Esophagus muscularis mucosa (tissue), 4 donors: ENCODE data around the gene TRAPPC4. TPM values are rescaled to one million over a fixed set of nuclear protein-coding genes. Genes with fewer than 3 reads are reported as not detected.
"Not testable (repeated sequence)": the region's sequence is repeated elsewhere in the genome, so short reads cannot be mapped to it uniquely, and the experiment has no call there.

Source experiments
- DNase-seq: peaks from one replicate; pipeline ENCODE4 v3.0.0-alpha.2; 2017; ENCODE audit errors: extremely low spot score
- H3K27ac ChIP-seq, 4 donors: fragments of 200-600 bp; sonication (generic); replicated peaks in 1 of 4; 1 replicate in 3 of 4; 2 replicates in 1 of 4; pipeline ENCODE4 v1.5.1; 2016 to 2019; ENCODE audit warnings: mild to moderate bottlenecking in 1 of 4
- H3K27me3 ChIP-seq, 4 donors: fragments of 200-600 bp; sonication (generic); one replicate each; pipeline versions ENCODE4 v1.5.1 to v1.6.0; 2016 to 2019
- H3K36me3 ChIP-seq, 4 donors: fragments of 200-600 bp; sonication (generic); one replicate each; pipeline ENCODE4 v1.5.1; 2016 to 2019
- H3K4me1 ChIP-seq, 4 donors: fragments of 200-600 bp; sonication (generic); one replicate each; pipeline ENCODE4 v1.5.1; 2016 to 2019
- H3K4me3 ChIP-seq, 4 donors: fragments of 200-600 bp; sonication (generic); 1 replicate in 2 of 4; 2 replicates in 2 of 4; pipeline ENCODE4 v1.5.1; 2016 to 2019; ENCODE audit warnings: mild to moderate bottlenecking in 4 of 4, moderate library complexity in 1 of 4
- H3K9me3 ChIP-seq, 4 donors: fragments of 200-600 bp; sonication (generic); 1 replicate in 3 of 4; 2 replicates in 1 of 4; pipeline ENCODE4 v1.5.1; 2016 to 2019
- EP300 ChIP-seq: sonication (generic); formaldehyde crosslinking; IDR thresholded peaks from one replicate; pipeline ENCODE4 v1.6.1; 2017; ENCODE audit warnings: antibody characterized with exemption
- POLR2A ChIP-seq: fragments of 450-650 bp; IDR thresholded peaks from one replicate; pipeline ENCODE4 v1.6.1; 2017; ENCODE audit warnings: antibody characterized with exemption, moderate library complexity, mild to moderate bottlenecking, low read depth
- POLR2AphosphoS5 ChIP-seq, 2 donors: sonication (generic); formaldehyde crosslinking; IDR thresholded peaks; one replicate each; pipeline ENCODE4 v1.6.1; 2017; ENCODE audit warnings: antibody characterized with exemption in 2 of 2
- WGBS: methylation state at CpG from one replicate; pipeline ENCODE4 v1.1.5; 2018; 5-methylcytosine and 5-hydroxymethylcytosine counted together
- intact Hi-C: fragments of 100-400 bp; cut with DNase I; formaldehyde crosslinking; loops from one replicate; pipeline ENCODE4 v1.15.1; 2023
- total RNA-seq, 4 donors: library from RNA; depleted of rRNA; stranded (reverse); fragments of >200 nt; gene quantifications; one replicate each; pipeline versions ENCODE4 v1.1.0 to v1.2.1, GENCODE V29; 2016
- TF ChIP-seq, protein P1 (sequence below), 3 experiments: fragments of 200-600 bp in 2 of 3; fragments of 450-650 bp in 1 of 3; sonication (generic) in 2 of 3; IDR thresholded peaks; one replicate each; pipeline ENCODE4 v1.5.1; 2017 to 2019; ENCODE audit warnings: antibody characterized with exemption in 3 of 3, mild to moderate bottlenecking in 2 of 3, moderate library complexity in 1 of 3

The TRAPPC4 gene
- total RNA-seq, 4 donors from 2014 or later: 38.2 to 47.2 (median 42.4) TPM

GRCh38 chr11:119055901-119056300, 37.3 kb downstream of the TRAPPC4 start:
- Histone ChIP-seq H3K4me3 (peak overlapping the region; percentile 72 to 99 (median 98)), H3K9me3 (no peaks in the 10 kb centered on the region), H3K4me1 (peaks cover 13 to 30% (median 25%) of the 10 kb centered on the region in 4 donors), H3K36me3 (peaks cover 34 to 47% (median 45%) of the 10 kb centered on the region in 4 donors), H3K27me3 (no peaks in the 10 kb centered on the region), H3K27ac (peak overlapping the region in 3 of 4 donors; percentile 88 to 94 (median 92))
- TF ChIP-seq, protein P1, sequence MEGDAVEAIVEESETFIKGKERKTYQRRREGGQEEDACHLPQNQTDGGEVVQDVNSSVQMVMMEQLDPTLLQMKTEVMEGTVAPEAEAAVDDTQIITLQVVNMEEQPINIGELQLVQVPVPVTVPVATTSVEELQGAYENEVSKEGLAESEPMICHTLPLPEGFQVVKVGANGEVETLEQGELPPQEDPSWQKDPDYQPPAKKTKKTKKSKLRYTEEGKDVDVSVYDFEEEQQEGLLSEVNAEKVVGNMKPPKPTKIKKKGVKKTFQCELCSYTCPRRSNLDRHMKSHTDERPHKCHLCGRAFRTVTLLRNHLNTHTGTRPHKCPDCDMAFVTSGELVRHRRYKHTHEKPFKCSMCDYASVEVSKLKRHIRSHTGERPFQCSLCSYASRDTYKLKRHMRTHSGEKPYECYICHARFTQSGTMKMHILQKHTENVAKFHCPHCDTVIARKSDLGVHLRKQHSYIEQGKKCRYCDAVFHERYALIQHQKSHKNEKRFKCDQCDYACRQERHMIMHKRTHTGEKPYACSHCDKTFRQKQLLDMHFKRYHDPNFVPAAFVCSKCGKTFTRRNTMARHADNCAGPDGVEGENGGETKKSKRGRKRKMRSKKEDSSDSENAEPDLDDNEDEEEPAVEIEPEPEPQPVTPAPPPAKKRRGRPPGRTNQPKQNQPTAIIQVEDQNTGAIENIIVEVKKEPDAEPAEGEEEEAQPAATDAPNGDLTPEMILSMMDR (IDR thresholded peaks at IDR 0.05): no peak
- TF ChIP-seq POLR2A (no peak), EP300 (no peak), POLR2AphosphoS5 (IDR thresholded peaks at IDR 0.05) (no peak)
- intact Hi-C loops: no loop called here
- DNase-seq: no peak
- WGBS: 35% methylated on average over 6 of the region's 6 CpGs

GRCh38 chr11:119056421-119056999, 37.9 kb downstream of the TRAPPC4 start:
- no peaks in the 10 kb centered on the region for H3K27me3 ChIP-seq
- DNase-seq: no peak
- H3K4me1 ChIP-seq: peaks cover 13 to 30% (median 25%) of the 10 kb centered on the region in 4 donors
- H3K4me3 ChIP-seq: peak overlapping the region; percentile 72 to 99 (median 98)
- H3K9me3 ChIP-seq: no peaks in the 10 kb centered on the region
- H3K27ac ChIP-seq: peak overlapping the region; percentile 88 to 94 (median 93)
- TF ChIP-seq POLR2A (no peak), EP300 (no peak), POLR2AphosphoS5 (IDR thresholded peaks at IDR 0.05) (no peak)
- TF ChIP-seq, protein P1 (IDR thresholded peaks at IDR 0.05): no peak
- 0% methylated on average over 15 of the region's 48 CpGs for WGBS
- intact Hi-C loops: no loop called here
- peaks cover 28 to 41% (median 39%) of the 10 kb centered on the region in 4 donors for H3K36me3 ChIP-seq

- Histone ChIP-seq H3K4me3 (peak within 1 kb of the TSS; percentile 72 to 99 (median 98)), H3K4me1 (peaks cover 13 to 30% (median 25%) of the 10 kb centered on the region in 4 donors), H3K36me3 (peaks cover 21 to 34% (median 32%) of the 10 kb centered on the region in 4 donors), H3K9me3 (no peaks in the 10 kb centered on the region), H3K27ac (peak within 1 kb of the TSS; percentile 88 to 94 (median 93)), H3K27me3 (no peaks in the 10 kb centered on the region)
- TF ChIP-seq POLR2A: peak; percentile 67
- peak; percentile 80 to 93 for TF ChIP-seq POLR2AphosphoS5 (IDR thresholded peaks at IDR 0.05)
- TF ChIP-seq EP300: no peak
- TF ChIP-seq, protein P1 (IDR thresholded peaks at IDR 0.05): peak in 2 of 3 experiments; percentile 17 to 23
- WGBS: 0% methylated on average over 15 of the region's 79 CpGs
- DNase-seq: peak; percentile 100
- intact Hi-C loops: no loop called here
These were observed 38.6 kb downstream of the TRAPPC4 start, which contains the start of gene HYOU1 for GRCh38 chr11:119057000-119057769. Gene HYOU1 (minus strand): TSS chr11:119057205. CDS start chr11:119056160, 1,045 bp downstream.

GRCh38 chr11:119059128-119059527, 40.6 kb downstream of the TRAPPC4 start:
- intact Hi-C loops, H3K4me3 ChIP-seq, DNase-seq, H3K27me3 ChIP-seq, H3K27ac ChIP-seq, H3K9me3 ChIP-seq: not testable (repeated sequence)
- WGBS: 90% methylated on average over 6 of the region's 35 CpGs
- H3K36me3 ChIP-seq: peaks cover 4 to 15% (median 13%) of the 10 kb centered on the region in 4 donors
- peaks cover 13 to 40% (median 33%) of the 10 kb centered on the region in 4 donors for H3K4me1 ChIP-seq

- WGBS: 99% methylated on average over 3 of the region's 3 CpGs
- TF ChIP-seq EP300 (no peak), POLR2A (no peak), POLR2AphosphoS5 (IDR thresholded peaks at IDR 0.05) (no peak)
- TF ChIP-seq, protein P1 (IDR thresholded peaks at IDR 0.05): no peak
- no peak overlapping the region for H3K27ac ChIP-seq
- no peak for DNase-seq
- no peaks in the 10 kb centered on the region for H3K9me3 ChIP-seq
- H3K36me3 ChIP-seq: no peaks in the 10 kb centered on the region
- no peak overlapping the region for H3K4me3 ChIP-seq
- H3K4me1 ChIP-seq: peaks cover 9 to 35% (median 30%) of the 10 kb centered on the region in 4 donors
- H3K27me3 ChIP-seq: no peaks in the 10 kb centered on the region
- intact Hi-C loops: no loop called here
These were observed 42.7 kb downstream of the TRAPPC4 start for GRCh38 chr11:119061256-119061655.
